ENCODE measurements around the gene HRH1.

The HRH1 gene

DNA sequence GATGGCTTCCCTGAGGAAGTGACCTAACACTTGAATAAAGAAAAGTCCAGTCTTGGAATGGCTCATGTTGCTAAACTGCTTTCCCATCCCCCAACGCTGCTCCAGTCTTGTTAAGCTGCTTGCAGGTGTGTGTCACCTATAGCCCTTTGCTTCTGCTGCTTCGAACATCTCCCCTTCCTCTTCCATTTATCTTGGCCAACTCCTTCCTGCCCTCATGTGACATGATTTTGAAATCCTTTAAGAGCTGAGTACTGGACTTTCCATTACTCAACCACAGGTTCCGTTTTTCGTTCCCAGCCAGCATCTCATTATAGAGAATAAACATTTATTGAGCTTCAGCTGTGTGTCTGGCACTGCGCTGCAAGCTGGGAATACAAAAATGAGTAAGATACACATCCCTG, 119.6 kb downstream of the HRH1 start:
- Mint-ChIP-seq H3K36me3 (ENCODE audit: low read depth) (peaks cover 33% of the 10 kb centered on the region), H3K9me3 (peaks cover 6% of the 10 kb centered on the region), H3K4me1 (ENCODE audit: low read depth) (peaks cover 46% of the 10 kb centered on the region), H3K27me3 (ENCODE audit: low read depth) (peaks cover 4% of the 10 kb centered on the region), H3K4me3 (peak overlapping the region; percentile 93), H3K27ac (no peak overlapping the region)

DNA sequence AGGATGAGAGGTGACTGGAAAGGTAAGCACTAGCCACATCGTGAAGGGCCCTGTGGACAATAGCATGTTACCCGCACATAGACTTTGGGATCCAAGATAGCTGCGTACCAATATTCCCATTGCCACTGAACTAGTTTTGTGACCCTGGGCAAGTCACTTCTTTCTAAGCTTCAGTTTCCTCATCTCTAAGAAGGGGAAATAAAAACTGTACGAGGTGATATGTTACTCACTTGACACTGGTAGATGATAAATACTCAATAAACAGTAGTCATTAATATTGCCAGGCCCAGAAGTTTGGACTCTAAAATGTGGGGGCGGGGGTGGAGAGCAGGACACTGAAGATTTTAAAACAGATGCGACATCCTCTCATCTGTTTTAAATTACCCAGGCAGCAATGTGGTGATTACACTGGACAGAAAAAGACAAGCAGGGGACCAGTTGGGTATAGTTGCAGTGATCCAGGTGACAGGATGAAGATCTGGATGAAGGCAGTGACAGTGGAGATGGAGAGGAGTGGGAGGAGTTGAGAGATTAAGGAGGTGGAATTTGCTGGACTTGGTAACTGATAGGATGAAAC, 120.4 kb downstream of the HRH1 start:
- H3K4me1 Mint-ChIP-seq (ENCODE audit: low read depth): peaks cover 46% of the 10 kb centered on the region

DNA sequence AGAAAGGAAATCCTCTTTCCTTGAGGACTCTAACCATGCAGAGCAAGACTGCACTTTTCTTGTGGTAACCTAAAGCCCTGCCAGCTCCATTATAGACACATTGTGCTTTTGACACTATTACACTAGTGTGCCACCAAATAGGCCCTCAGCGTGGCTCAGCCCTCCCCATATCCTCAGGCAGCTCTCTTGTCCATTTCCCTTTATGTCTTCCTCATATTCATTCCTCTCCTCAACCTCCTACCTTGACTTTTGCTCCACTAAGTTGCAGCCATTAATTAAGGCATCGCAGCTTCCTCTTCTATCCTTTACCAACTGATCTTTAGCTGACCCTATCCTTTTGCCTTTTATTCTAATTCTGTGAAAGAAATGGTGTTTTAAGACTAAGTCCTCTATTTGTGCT, 121.6 kb downstream of the HRH1 start:
- peaks cover 4% of the 10 kb centered on the region for H3K27me3 Mint-ChIP-seq (ENCODE audit: low read depth)
- peaks cover 6% of the 10 kb centered on the region for H3K9me3 Mint-ChIP-seq
- H3K4me1 Mint-ChIP-seq (ENCODE audit: low read depth): peaks cover 44% of the 10 kb centered on the region
- peaks cover 33% of the 10 kb centered on the region for H3K36me3 Mint-ChIP-seq (ENCODE audit: low read depth)
- H3K4me3 Mint-ChIP-seq: no peak overlapping the region
- H3K27ac Mint-ChIP-seq: peak overlapping the region; percentile 37

More for the DNA sequence above, 120.4 kb downstream of the HRH1 start:
- Mint-ChIP-seq H3K4me3 (no peak overlapping the region), H3K36me3 (ENCODE audit: low read depth) (peaks cover 33% of the 10 kb centered on the region), H3K27me3 (ENCODE audit: low read depth) (peaks cover 4% of the 10 kb centered on the region), H3K27ac (no peak overlapping the region), H3K9me3 (peaks cover 6% of the 10 kb centered on the region)

DNA sequence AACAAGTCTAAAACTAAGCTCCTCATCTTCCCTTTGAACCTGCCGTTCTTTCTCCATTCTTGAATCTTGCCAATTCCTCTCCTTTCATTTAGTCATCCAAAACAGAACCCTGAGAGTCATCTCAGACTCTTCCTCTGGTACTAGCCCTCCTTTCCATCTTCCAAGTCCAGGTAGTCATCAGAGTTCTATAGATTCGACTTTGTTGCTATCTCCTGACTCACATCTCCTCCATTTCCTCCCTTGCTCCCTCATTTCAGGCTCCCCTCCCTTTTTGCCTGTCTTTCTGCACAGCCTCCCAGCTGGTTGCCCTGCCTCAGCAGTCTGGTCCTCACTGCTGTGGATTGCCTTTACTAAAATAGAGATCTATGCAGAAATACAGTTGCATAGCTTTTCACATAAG, 122.6 kb downstream of the HRH1 start:
- H3K36me3 Mint-ChIP-seq (ENCODE audit: low read depth): peaks cover 34% of the 10 kb centered on the region
- peaks cover 41% of the 10 kb centered on the region for H3K4me1 Mint-ChIP-seq (ENCODE audit: low read depth)
- peaks cover 6% of the 10 kb centered on the region for H3K9me3 Mint-ChIP-seq
- no peak overlapping the region for H3K4me3 Mint-ChIP-seq
- peaks cover 4% of the 10 kb centered on the region for H3K27me3 Mint-ChIP-seq (ENCODE audit: low read depth)
- no peak overlapping the region for H3K27ac Mint-ChIP-seq

DNA sequence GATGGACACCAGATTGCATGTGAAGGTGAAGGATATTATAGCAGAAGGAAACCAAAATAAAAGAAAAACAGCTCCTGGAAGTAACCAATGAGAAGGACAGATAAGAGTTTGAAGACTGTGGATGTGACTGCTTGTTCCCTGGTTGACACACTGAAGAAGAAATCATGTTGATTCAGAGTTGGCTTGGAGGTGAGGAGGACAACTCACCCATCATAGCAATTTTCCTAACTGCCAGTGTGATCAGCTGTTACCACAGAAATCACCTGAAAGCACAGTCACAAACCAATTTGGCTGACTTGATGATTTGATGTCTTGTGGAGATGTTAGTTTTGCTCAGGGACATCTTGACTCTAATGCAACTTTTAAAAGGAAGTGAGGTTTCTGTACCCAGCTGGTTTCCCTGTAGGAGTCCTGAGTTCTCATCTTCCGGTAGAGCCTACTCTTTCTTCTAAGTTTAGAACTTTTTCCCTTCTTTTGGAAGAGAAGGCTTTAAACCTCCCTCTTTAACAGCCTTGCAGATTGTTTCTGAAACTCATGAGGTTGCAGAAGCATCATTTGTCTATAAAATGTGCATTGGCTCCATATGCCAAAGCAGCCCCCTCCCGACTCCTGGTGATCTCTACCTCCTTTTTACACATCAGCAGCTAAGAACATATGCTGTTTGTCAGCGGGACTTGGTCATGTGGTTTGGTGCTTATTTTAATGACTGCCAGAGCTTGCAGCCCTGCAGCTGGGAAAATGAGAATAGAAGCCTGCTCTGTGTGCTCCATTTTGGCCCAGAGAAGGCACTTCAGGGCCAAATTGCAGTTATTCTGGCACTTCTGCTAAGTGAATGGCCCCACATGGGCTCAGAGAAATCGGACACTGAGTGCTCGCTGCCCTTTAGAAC, 128.2 kb downstream of the HRH1 start:
- H3K36me3 Mint-ChIP-seq (ENCODE audit: low read depth): peaks cover 27% of the 10 kb centered on the region
- H3K4me3 Mint-ChIP-seq: no peak overlapping the region
- no peak overlapping the region for H3K27ac Mint-ChIP-seq
- H3K9me3 Mint-ChIP-seq: no peaks in the 10 kb centered on the region
- no peaks in the 10 kb centered on the region for H3K27me3 Mint-ChIP-seq (ENCODE audit: low read depth)
- peaks cover 10% of the 10 kb centered on the region for H3K4me1 Mint-ChIP-seq (ENCODE audit: low read depth)

DNA sequence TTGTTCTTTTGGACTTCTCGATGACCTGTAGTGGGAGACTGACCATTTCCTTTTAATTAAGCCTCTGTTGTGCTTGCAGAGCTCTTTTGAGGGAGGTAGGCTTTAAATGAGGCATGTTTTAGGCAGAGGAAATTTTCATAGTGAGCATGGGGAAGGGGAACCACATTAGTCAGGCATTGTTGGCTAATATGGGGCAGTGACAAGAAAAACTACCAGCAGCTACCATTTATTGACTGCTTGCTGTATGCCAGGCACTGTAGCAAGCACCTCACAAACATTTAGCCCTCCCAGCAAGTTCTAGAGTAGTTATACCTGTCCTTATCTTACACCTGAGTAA, 128.8 kb downstream of the HRH1 start:
- H3K9me3 Mint-ChIP-seq: no peaks in the 10 kb centered on the region
- H3K4me3 Mint-ChIP-seq: no peak overlapping the region
- H3K36me3 Mint-ChIP-seq (ENCODE audit: low read depth): peaks cover 23% of the 10 kb centered on the region
- H3K27me3 Mint-ChIP-seq (ENCODE audit: low read depth): no peaks in the 10 kb centered on the region
- no peak overlapping the region for H3K27ac Mint-ChIP-seq
- peaks cover 12% of the 10 kb centered on the region for H3K4me1 Mint-ChIP-seq (ENCODE audit: low read depth)

DNA sequence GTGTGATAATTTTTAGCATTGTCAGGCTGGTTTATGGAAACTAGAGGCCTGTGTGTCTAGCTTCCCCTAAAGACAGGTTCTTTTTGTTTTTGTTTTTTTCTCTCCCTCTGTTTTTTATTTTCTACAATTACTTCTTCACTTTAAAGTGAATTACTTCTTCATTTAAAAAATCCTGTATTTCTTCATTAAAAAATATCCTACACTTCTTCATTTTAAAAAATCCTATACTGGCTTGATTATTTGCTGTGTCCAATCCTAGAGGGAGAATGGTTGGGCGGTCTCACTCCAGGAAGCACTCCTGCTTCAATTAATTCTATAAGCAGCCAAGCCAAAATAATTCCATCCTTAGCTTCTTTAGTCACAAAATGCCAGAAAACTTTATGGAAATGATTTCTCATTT, 129.7 kb downstream of the HRH1 start:
- Mint-ChIP-seq H3K4me3 (no peak overlapping the region), H3K9me3 (no peaks in the 10 kb centered on the region), H3K27me3 (ENCODE audit: low read depth) (no peaks in the 10 kb centered on the region), H3K4me1 (ENCODE audit: low read depth) (peaks cover 17% of the 10 kb centered on the region), H3K36me3 (ENCODE audit: low read depth) (peaks cover 28% of the 10 kb centered on the region), H3K27ac (no peak overlapping the region)

DNA sequence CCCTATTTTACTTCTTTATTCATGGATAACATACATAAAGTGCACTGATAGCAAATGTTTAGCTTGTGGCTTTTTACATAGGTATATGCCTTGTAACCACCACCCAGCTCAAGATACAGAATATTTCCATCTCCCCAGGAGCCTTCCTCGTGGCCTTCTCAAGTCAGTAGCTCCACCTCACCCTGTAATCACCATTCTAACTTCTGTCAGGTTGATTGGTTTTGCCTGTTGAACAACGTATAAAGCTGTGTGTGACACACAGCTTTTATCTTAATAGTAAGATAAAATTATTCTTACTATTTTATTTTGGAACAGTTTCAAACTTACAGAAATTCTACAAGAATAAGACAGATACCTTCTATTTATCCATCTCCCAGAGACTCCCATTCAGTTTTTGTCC, 131.2 kb downstream of the HRH1 start:
- Mint-ChIP-seq H3K9me3 (no peaks in the 10 kb centered on the region), H3K4me3 (no peak overlapping the region), H3K27ac (no peak overlapping the region), H3K4me1 (ENCODE audit: low read depth) (peaks cover 28% of the 10 kb centered on the region), H3K36me3 (ENCODE audit: low read depth) (peaks cover 39% of the 10 kb centered on the region), H3K27me3 (ENCODE audit: low read depth) (no peaks in the 10 kb centered on the region)

DNA sequence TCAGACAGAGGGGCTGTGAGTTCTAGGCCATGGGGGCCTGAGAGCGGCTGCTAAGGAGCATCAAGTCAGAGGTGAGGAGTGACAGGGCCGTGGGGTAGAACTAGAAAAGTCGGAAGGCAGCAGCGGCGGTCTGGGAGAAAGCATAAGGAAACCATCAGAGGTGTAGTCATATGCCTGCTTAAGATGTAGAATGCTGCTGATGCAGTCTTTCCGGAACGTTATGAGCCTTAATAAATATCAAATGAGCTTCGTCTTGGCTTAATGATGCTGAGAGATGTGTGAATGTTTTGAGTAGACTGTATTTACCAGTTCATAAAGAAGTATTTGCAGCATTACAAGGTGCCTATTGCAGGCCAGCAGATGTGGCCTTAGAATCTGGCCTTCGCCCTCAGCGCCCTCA, 133.1 kb downstream of the HRH1 start:
- peak overlapping the region; percentile 49 for H3K27ac Mint-ChIP-seq
- peaks cover 39% of the 10 kb centered on the region for H3K36me3 Mint-ChIP-seq (ENCODE audit: low read depth)
- H3K9me3 Mint-ChIP-seq: no peaks in the 10 kb centered on the region
- H3K27me3 Mint-ChIP-seq (ENCODE audit: low read depth): no peaks in the 10 kb centered on the region
- H3K4me3 Mint-ChIP-seq: no peak overlapping the region
- peaks cover 39% of the 10 kb centered on the region for H3K4me1 Mint-ChIP-seq (ENCODE audit: low read depth)

DNA sequence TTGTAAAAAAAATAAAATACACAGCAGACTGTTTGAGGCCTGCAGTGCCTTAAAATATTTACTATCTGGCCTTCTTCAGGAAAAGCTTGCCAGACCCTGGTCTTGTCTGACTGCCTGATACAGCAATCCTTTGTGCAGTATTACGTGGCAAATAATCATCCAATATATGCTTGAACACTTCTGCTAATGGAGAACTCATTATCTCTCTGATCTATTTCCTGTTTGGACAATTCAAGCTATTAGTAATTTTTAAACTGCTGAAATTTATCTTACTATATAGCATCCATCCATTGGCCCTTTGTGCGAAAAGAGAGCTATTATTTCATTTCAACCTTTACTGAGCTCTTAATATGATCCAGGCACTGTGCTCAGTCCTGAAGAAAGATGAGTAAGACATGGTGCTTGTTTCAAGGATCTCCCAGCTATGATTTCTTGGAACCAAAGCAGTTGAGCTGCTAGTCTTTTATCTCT, 133.8 kb downstream of the HRH1 start:
- peaks cover 38% of the 10 kb centered on the region for H3K36me3 Mint-ChIP-seq (ENCODE audit: low read depth)
- no peaks in the 10 kb centered on the region for H3K9me3 Mint-ChIP-seq
- H3K4me1 Mint-ChIP-seq (ENCODE audit: low read depth): peaks cover 42% of the 10 kb centered on the region
- H3K27ac Mint-ChIP-seq: no peak overlapping the region
- H3K4me3 Mint-ChIP-seq: no peak overlapping the region
- H3K27me3 Mint-ChIP-seq (ENCODE audit: low read depth): no peaks in the 10 kb centered on the region

DNA sequence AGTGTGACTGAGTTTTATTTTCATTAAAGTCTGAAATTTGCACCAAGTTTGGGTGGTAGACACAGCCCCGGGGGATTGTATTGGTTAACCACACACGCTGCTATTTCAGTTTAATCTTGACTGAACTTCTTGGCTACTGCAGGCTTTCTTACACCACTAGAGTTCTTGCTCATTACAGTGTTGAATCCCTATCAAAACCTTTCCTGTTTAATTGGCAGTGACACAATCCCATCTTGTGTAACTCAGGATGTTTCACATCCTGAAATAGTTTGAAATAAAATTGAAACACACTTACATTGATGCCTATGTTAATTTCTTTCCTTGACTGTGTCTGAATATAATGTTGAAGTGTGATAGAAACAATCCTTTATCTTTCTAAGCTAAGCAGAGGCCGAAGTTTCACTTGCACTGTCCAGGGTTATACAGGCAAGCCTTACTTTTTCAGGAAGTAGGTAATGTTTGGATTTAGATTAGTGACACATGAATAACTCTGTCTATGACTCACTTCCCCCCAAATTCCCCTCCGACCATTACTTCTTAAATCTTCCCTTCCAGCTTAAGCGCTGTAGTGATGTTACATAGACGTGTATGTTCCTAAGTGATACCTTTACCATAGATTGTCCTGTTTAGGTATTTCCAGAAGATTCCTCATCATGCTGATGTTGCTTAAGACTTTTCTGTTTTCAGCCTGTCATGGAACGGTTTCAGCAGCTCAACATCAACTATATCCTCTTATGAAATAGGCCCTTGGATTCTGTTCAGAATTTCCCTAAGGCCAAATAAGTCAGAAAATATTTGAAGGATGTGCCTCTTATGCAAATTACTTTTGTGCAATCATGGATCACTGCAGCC, 134.7 kb downstream of the HRH1 start:
- Mint-ChIP-seq H3K27me3 (ENCODE audit: low read depth) (no peaks in the 10 kb centered on the region), H3K4me3 (peak overlapping the region; percentile 45), H3K27ac (peak overlapping the region; percentile 91), H3K4me1 (ENCODE audit: low read depth) (peaks cover 42% of the 10 kb centered on the region), H3K9me3 (no peaks in the 10 kb centered on the region), H3K36me3 (ENCODE audit: low read depth) (peaks cover 34% of the 10 kb centered on the region)

DNA sequence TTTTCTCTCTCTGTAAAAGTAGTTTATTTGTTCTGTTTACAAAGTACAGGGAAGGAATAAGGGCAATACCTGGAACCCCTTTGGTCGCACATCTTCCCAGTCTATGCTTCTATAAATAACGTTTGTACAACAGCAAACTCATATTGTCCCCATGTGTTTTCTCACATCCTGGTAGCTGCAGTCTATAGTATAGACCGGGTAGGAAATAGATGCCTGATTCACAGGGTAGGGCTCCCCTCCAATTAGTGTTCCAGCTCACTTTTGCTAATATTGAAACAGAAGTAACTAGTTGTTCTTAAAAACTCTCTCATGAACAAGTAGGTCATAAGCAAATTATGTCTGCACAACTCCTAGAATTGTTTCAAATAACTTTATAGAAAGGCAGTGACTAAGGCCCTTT, 135.6 kb downstream of the HRH1 start:
- Mint-ChIP-seq H3K4me1 (ENCODE audit: low read depth) (peaks cover 42% of the 10 kb centered on the region), H3K27ac (peak overlapping the region; percentile 92), H3K36me3 (ENCODE audit: low read depth) (peaks cover 31% of the 10 kb centered on the region), H3K27me3 (ENCODE audit: low read depth) (no peaks in the 10 kb centered on the region), H3K4me3 (no peak overlapping the region), H3K9me3 (no peaks in the 10 kb centered on the region)

DNA sequence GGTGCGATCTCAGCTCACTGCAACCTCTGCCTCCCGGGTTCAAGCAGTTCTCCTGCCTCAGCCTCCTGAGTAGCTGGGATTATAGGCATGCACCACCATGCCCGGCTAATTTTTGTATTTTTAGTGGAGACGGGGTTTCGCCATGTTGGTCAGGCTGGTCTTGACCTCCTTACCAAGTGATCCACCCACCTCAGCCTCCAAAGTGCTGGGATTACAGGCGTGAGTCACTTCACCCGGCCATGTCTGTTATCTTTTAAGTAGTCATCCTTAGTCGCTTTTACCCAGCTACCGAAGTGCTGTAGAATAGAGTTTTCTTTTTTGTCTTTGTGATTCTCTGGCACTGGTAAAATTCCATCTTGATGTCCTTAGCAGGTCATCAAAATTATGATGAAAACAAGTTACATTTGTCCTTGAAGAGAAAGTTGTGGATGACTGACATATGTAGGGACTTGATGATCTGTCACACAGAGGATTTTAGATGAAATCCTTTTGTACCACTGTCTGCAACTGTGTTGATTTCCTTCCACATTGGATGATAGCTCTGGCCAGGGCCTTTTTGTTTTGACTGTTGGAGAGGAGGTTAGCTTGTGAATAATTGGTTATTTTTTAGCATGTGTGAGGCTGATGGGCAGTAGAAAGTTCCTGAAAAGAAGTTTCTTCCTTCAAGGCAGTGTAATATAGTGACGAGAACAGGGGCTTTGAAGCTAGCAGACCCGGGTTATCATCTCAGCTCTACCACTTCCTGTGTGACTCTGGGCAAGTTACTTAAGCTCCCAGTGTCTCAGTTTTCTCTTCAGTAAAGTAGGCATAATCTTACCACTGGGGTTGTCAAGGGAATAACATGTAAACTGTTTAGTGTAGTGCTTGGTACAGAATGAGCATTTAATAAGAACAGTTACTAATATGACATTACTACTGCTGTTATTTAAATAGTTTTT, 136.7 kb downstream of the HRH1 start:
- peaks cover 31% of the 10 kb centered on the region for H3K36me3 Mint-ChIP-seq (ENCODE audit: low read depth)
- H3K27ac Mint-ChIP-seq: peak overlapping the region; percentile 92

DNA sequence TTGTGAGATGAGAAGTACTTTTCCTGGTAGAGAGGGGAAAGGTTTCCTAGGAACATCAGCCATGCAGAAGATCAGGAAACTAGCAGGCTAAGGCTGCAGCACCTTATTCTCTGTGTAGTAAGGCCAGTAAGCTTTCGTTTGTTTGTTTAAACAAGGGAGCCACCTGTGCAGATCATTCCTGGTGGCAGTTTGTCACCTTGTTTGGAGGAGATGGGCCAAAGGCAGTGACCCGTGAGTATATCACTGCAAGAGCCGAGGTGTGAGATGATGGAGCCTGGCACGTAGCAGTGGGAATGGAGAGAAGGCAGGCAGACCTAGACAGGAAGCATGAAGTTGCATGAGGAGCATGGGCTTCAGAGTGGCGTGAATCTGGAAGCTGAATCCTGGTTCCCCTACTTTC, 137.5 kb downstream of the HRH1 start:
- Mint-ChIP-seq H3K27me3 (ENCODE audit: low read depth) (no peaks in the 10 kb centered on the region), H3K9me3 (no peaks in the 10 kb centered on the region), H3K27ac (peak overlapping the region; percentile 92), H3K4me1 (ENCODE audit: low read depth) (peaks cover 42% of the 10 kb centered on the region), H3K36me3 (ENCODE audit: low read depth) (peaks cover 29% of the 10 kb centered on the region), H3K4me3 (peak overlapping the region; percentile 41)

More for the DNA sequence above, 136.7 kb downstream of the HRH1 start:
- Mint-ChIP-seq H3K4me1 (ENCODE audit: low read depth) (peaks cover 42% of the 10 kb centered on the region), H3K4me3 (peak overlapping the region; percentile 41), H3K9me3 (no peaks in the 10 kb centered on the region), H3K27me3 (ENCODE audit: low read depth) (no peaks in the 10 kb centered on the region)

Data from T-helper 1 cell treated with Interleukin-12 subunit alpha and Interleukin-12 subunit beta and Interleukin-4 antibody, amounts not matched to agents 30 μg/mL and 1 μg/mL, for 36 hours (primary cell).